Ovary (tissue), 9 donors: Measurements from ENCODE around the gene CDK5RAP2. TPM values are rescaled to one million over a fixed set of nuclear protein-coding genes. Genes with fewer than 3 reads are reported as not detected.
"Not testable (repeated sequence)": the region's sequence is repeated elsewhere in the genome, so short reads cannot be mapped to it uniquely, and the experiment has no call there.

Source experiments
- DNase-seq, 5 donors: peaks; one replicate each; pipeline ENCODE4 v3.0.0-alpha.2; 2019 to 2020
- H3K27ac ChIP-seq, 2 donors: fragments of 200-600 bp; one replicate each; pipeline versions ENCODE4 v1.5.1 to v1.8.0; 2019 to 2022
- H3K27me3 ChIP-seq: fragments of 200-600 bp; one replicate; pipeline ENCODE4 v1.8.0; 2022
- H3K36me3 ChIP-seq: fragments of 200-600 bp; sonication (generic); one replicate; pipeline ENCODE4 v1.5.1; 2019
- H3K4me1 ChIP-seq: one replicate; pipeline ENCODE4 v1.8.1; 2013; ENCODE audit warnings: mild to moderate bottlenecking, moderate library complexity; ENCODE audit not compliant: insufficient read depth
- H3K4me3 ChIP-seq: fragments of 200-600 bp; sonication (generic); one replicate; pipeline ENCODE4 v1.5.1; 2017
- H3K9me3 ChIP-seq, 2 donors: fragments of 200-600 bp in 1 of 2; sonication (generic) in 1 of 2; one replicate each; pipeline versions ENCODE4 v1.5.1 to v1.8.1; 2013 to 2019; ENCODE audit warnings: mild to moderate bottlenecking in 1 of 2, moderate library complexity in 1 of 2
- EP300 ChIP-seq: sonication (generic); formaldehyde crosslinking; IDR thresholded peaks from one replicate; pipeline ENCODE4 v1.6.1; 2017; ENCODE audit warnings: antibody characterized with exemption
- POLR2A ChIP-seq: fragments of 450-650 bp; IDR thresholded peaks from one replicate; pipeline ENCODE4 v1.6.1; 2017; ENCODE audit warnings: antibody characterized with exemption, mild to moderate bottlenecking, moderate library complexity
- WGBS, 3 donors: extraction: QIAGEN DNeasy Blood & Tissue Kit in 1 of 3; methylation state at CpG; one replicate each; pipeline versions ENCODE4 v1.1.5 to v1.1.7; 2013 to 2017; 5-methylcytosine and 5-hydroxymethylcytosine counted together
- intact Hi-C, 4 donors: fragments of 100-400 bp; cut with DNase I; formaldehyde crosslinking; loops; one replicate each; pipeline versions ENCODE4 v1.11.0 to v1.15.1; 2022 to 2023
- polyA plus RNA-seq, 2 donors: library from polyadenylated mRNA; stranded (reverse); fragments of 200-250 nt in 1 of 2; fragments of 350-450 nt in 1 of 2; fragmentation: Illumina TruSeq in 1 of 2; extraction: RNeasy Lipid Tissue Mini Kit (QIAGEN cat#74804) in 1 of 2; gene quantifications; one replicate each; pipeline ENCODE4 v1.2.3, GENCODE V29; 2013 to 2014
- total RNA-seq, 7 donors: library from RNA; depleted of rRNA in 2 of 7; stranded (reverse); fragments of >200 nt in 2 of 7; fragmentation: NEBNext Ultra II Directional in 3 of 7; extraction: Animal tissue kit (Norgen Biotek cat#: 25700) in 3 of 7; gene quantifications; one replicate each; pipeline versions ENCODE4 v1.1.0 to v1.2.4, GENCODE V29; 2016 to 2023
- TF ChIP-seq, protein P1 (sequence below), 3 donors: fragments of 450-650 bp in 2 of 3; fragments of 200-600 bp in 1 of 3; IDR thresholded peaks; one replicate each; pipeline versions ENCODE4 v1.5.1 to v1.8.0; 2016 to 2022; ENCODE audit warnings: antibody characterized with exemption in 3 of 3, mild to moderate bottlenecking in 1 of 3
- donor health status: DM: no; HTN: no; CAD: no; lungs with moderate emphysema.
- donor health status: DM: no; HTN: no; CAD: no.
- donor health status: Bipolar disorder and iron deficiency.
- donor health status: DM: yes; HTN: yes; CAD: no.
- donor health status: DM: no; HTN: no; CAD: no.
- donor health status: DM: yes; HTN: yes; CAD: no.

CDK5RAP2 gene
- total and polyA plus RNA-seq, 9 donors: 30.8 to 61.1 (median 44.7) TPM

- Histone ChIP-seq H3K4me3 (no peak overlapping the region), H3K36me3 (no peaks in the 10 kb centered on the region), H3K4me1 (no peaks in the 10 kb centered on the region), H3K27ac (no peak overlapping the region), H3K9me3 (no peaks in the 10 kb centered on the region), H3K27me3 (no peaks in the 10 kb centered on the region)
- no peak for DNase-seq
- intact Hi-C loops: no loop called here
- TF ChIP-seq EP300 (no peak), POLR2A (no peak)
- TF ChIP-seq, protein P1, sequence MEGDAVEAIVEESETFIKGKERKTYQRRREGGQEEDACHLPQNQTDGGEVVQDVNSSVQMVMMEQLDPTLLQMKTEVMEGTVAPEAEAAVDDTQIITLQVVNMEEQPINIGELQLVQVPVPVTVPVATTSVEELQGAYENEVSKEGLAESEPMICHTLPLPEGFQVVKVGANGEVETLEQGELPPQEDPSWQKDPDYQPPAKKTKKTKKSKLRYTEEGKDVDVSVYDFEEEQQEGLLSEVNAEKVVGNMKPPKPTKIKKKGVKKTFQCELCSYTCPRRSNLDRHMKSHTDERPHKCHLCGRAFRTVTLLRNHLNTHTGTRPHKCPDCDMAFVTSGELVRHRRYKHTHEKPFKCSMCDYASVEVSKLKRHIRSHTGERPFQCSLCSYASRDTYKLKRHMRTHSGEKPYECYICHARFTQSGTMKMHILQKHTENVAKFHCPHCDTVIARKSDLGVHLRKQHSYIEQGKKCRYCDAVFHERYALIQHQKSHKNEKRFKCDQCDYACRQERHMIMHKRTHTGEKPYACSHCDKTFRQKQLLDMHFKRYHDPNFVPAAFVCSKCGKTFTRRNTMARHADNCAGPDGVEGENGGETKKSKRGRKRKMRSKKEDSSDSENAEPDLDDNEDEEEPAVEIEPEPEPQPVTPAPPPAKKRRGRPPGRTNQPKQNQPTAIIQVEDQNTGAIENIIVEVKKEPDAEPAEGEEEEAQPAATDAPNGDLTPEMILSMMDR (IDR thresholded peaks at IDR 0.05): no peak
- WGBS, 3 donors: 69 to 83% (median 82%) methylated on average over 6 of the region's 6 CpGs
These were observed 115.6 kb downstream of the CDK5RAP2 start for GRCh38 chr9:120464176-120464886.

GRCh38 chr9:120463765-120464164 lies 116.2 kb downstream of the CDK5RAP2 start:
- DNase-seq: no peak
- WGBS, 3 donors: 80 to 93% (median 88%) methylated on average over 4 of the region's 4 CpGs
- H3K4me1 ChIP-seq: no peaks in the 10 kb centered on the region
- no peak overlapping the region for H3K4me3 ChIP-seq
- no peak overlapping the region for H3K27ac ChIP-seq
- no peaks in the 10 kb centered on the region for H3K27me3 ChIP-seq
- H3K36me3 ChIP-seq: no peaks in the 10 kb centered on the region
- intact Hi-C loops: no loop called here
- TF ChIP-seq, protein P1 (IDR thresholded peaks at IDR 0.05): no peak
- TF ChIP-seq POLR2A: no peak
- TF ChIP-seq EP300: no peak
- H3K9me3 ChIP-seq: no peaks in the 10 kb centered on the region

DNA sequence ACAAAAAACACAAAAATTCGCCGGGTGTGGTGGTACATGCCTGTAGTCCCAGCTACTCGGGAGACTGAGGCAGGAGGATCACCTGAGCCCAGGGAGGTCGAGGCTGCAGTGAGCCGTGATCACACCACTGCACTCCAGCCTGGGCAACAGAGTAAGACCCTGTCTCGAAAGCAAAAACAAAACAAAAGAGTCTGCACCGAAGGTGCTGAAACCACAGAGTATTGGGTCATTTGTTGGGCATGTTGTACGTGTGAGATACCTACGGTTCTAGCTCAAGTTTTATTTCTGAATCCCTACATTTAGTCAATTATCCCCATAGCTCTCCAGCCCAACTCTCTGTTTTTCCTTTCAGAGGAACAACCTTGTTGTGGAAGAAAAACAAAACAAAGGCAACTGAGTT lies 118.3 kb downstream of the CDK5RAP2 start:
- WGBS, 3 donors: 94 to 97% (median 95%) methylated on average over 9 of the region's 9 CpGs

DNA sequence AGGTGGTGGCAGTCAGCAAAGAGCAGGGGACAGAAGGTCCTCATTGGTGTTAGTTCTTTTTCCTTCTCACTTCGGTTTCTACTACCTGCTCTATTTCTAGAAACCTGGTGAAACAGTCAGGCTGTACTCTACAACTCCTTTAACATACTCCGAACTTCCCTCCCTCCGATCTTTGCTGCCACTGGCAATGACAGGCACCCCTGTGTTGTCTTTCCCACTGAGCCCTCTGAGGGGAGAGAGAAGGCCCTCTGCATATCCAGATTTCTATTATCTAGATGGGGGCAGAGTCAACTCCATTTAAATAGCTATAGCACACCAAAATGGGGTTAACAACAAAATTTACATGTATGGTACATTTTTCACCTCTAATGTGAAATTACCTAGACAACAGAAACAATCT lies 123.7 kb downstream of the CDK5RAP2 start:
- Histone ChIP-seq H3K27me3 (no peaks in the 10 kb centered on the region), H3K27ac (no peak overlapping the region), H3K36me3 (no peaks in the 10 kb centered on the region), H3K4me1 (peaks cover 5% of the 10 kb centered on the region), H3K9me3 (no peaks in the 10 kb centered on the region), H3K4me3 (no peak overlapping the region)
- TF ChIP-seq EP300: no peak
- TF ChIP-seq, protein P1 (IDR thresholded peaks at IDR 0.05): no peak
- TF ChIP-seq POLR2A: no peak
- intact Hi-C loops: no loop called here
- no peak for DNase-seq
- 94 to 97% (median 95%) methylated on average over 3 of the region's 3 CpGs for WGBS, 3 donors

More for the DNA sequence above, 118.3 kb downstream of the CDK5RAP2 start:
- intact Hi-C loops, H3K4me1 ChIP-seq, DNase-seq, H3K27me3 ChIP-seq, H3K36me3 ChIP-seq, H3K9me3 ChIP-seq, H3K4me3 ChIP-seq, H3K27ac ChIP-seq: not testable (repeated sequence)

GRCh38 chr9:120454467-120454866 lies 125.5 kb downstream of the CDK5RAP2 start:
- no peak for DNase-seq
- no peaks in the 10 kb centered on the region for H3K36me3 ChIP-seq
- TF ChIP-seq POLR2A (no peak), EP300 (no peak)
- TF ChIP-seq, protein P1 (IDR thresholded peaks at IDR 0.05): no peak
- H3K9me3 ChIP-seq: no peaks in the 10 kb centered on the region
- 19 to 41% (median 25%) methylated on average over 3 of the region's 3 CpGs for WGBS, 3 donors
- intact Hi-C loops: no loop called here
- no peak overlapping the region for H3K4me3 ChIP-seq
- H3K27ac ChIP-seq: no peak overlapping the region
- H3K4me1 ChIP-seq: peaks cover 5% of the 10 kb centered on the region
- no peaks in the 10 kb centered on the region for H3K27me3 ChIP-seq
